ENCODE results near the gene NR4A2.
"Not testable (repeated sequence)": the region's sequence is repeated elsewhere in the genome, so short reads cannot be mapped to it uniquely, and the experiment has no call there.

The NR4A2 gene

DNA sequence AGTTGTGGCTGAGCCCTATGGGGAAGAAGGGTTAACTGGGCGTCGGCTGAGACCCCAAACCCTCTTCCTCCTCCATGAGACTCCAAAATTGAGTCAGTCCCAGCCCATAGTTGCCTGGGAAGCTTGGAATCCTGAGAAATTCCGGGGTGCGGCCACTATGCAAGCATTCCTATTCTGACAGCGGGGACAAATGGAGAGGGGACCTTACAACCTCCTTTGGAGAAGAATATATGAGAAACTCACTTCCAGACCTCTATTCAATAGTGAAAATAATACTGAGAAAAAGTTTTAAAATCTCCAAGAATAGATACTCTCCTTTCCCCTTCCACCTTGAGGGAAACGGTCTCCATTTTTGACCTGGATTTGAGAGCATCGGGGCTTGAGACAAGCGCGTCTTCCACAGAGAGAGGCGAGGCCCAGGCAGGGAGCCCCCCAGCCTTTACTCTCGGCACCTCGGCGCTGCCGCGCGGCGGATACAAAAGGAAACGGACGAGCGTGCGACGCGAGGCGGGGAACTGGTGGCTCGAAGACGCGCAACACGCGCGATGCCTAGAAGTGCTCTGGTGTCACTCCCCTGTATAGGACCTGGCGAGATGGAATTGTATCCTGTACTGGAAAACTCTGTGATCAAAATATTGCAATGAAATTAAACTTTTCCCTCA is 11.1 kb downstream of the NR4A2 start:
- DNase-seq (ENCODE audit: low read depth in 3 of 3) = no peak

DNA sequence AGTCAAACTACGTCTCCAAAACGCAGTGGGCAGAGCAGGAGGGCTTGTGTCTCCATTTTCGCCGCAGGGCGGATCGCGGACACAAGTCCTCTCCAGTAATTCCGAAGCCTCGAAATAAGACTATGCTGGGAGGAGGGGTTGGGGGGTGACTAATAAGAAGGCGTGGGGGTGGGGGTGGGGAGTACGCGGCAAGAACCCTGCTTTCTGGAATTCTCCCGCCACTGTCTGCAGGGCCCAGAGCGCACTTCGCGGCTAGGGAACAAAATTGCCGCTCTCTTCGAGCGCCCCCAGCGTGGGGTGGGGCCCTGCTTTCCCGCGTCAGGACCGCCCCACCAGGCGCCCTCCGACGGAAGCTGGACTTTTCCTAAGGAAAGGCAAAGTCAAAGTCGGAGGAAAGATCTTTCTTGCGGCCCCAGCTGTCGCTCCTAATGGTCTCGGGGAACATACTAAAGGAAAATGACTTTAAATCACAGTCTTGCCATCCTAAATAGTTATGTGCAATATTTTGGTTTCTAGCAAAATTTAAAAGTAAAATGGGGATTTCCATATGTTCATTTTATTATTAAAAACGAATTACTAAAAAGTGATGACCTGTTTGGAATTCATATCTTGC is 11.9 kb downstream of the NR4A2 start:
- no peak for DNase-seq (ENCODE audit: low read depth in 3 of 3)

- DNase-seq (ENCODE audit: low read depth in 3 of 3) = no peak
Observed at GRCh38 chr2:156319811-156320485, 12.6 kb downstream of the NR4A2 start.

DNA sequence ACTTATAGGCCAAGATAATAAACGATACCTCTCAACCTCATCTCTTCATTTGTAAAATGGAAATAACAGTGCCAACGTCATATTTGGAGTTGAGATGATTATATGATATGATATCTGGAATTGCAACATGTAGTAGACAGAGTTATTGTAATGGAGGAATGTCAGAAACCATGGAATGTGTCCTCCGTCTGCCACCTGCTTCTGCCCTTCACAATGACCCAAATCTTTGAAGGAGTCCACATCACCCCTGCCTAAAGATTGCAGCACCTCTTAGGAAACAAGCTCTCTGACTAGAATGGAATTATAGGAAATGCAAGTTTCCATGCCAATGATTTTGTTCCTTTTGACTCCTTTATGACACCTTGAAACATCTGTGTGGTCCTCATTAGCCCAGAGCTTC is 14.9 kb downstream of the NR4A2 start:
- no peak for DNase-seq (ENCODE audit: low read depth in 3 of 3)

DNA sequence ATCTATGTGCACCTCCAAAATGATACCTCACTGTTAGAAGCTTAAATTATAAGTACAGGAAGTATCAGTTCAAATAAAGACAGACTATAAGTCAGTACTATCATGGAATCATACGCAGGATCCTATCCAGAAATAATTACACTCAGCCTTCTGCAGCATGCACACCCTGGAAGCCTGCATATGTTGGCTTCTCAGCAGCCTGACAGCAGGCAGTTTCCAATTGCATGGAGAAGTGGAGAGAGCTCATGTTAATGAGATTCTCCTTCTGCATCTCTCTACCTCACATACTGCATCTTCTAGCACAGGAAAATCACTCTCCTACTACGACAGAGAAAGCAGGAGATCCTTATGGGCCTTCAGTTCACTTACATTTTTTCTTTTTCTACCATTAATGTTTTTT is 20.5 kb downstream of the NR4A2 start:
- no peak for DNase-seq (ENCODE audit: low read depth in 3 of 3)

- DNase-seq (ENCODE audit: low read depth in 3 of 3) = no peak
Observed at GRCh38 chr2:156310773-156311172, 21.7 kb downstream of the NR4A2 start.

GRCh38 chr2:156309917-156310316 is 22.6 kb downstream of the NR4A2 start:
- no peak for DNase-seq (ENCODE audit: low read depth in 3 of 3)

- no peak for DNase-seq (ENCODE audit: low read depth in 3 of 3)
Observed at GRCh38 chr2:156309167-156309566, 23.4 kb downstream of the NR4A2 start.

DNA sequence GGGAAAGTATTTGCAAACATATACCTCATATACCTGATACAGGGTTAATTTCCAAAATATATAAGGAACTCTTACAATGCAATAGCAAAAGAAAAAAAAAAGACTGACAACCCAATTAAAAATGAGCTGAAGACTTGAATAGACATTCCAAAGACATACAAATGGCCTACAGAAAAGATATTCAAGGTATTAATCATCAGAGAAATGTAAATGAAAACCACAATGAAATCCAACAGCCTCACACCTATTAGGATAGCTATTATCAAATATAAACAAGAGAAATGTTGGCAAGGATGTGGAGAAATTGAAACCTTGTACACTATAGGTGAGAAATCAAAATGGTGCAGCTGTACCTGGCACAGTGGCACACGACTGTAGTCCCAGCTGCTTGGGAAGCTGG is 25.7 kb downstream of the NR4A2 start:
- no peak for DNase-seq (ENCODE audit: low read depth in 3 of 3)

GRCh38 chr2:156305121-156305520 is 27.4 kb downstream of the NR4A2 start:
- DNase-seq (ENCODE audit: low read depth in 3 of 3) = no peak

GRCh38 chr2:156300337-156300736 is 32.2 kb downstream of the NR4A2 start:
- DNase-seq (ENCODE audit: low read depth in 3 of 3) = no peak

- no peak for DNase-seq (ENCODE audit: low read depth in 3 of 3)
Observed at GRCh38 chr2:156294945-156295580, 37.5 kb downstream of the NR4A2 start.

GRCh38 chr2:156293382-156293781 is 39.1 kb downstream of the NR4A2 start:
- DNase-seq (ENCODE audit: low read depth in 3 of 3) = not testable (repeated sequence)

DNA sequence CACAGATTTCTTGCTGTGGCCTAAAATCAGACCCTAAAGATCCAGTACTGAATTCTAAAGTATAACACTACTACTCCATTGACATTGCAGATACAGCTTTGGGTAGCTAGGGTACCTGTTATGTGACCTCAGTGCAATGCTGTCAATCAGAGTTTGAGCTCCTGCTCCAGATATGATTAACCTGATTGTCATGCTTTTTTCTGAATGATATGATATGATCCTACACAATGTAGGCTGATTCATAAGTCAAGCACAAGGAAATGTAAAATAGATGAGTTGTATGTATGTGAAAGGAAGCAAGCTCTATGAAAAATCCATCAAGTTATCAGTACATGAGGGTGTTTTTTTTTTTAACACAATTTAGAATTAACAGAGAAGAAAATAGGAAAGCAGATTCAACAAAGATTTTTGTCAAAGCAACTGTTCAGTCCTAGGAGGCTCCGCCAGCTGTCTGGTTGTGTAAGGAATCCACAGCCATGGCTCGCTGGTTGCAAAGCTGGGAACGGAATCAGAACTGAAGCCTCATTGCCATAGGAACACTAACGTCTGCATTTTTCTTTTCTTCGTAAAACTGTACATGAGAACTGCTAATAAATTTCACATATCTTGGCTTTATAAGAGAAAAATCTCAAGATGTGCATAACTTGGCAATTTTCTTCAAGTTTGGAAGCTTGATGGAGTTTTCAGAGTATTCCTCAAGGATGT is 52.9 kb downstream of the NR4A2 start:
- no peak for DNase-seq (ENCODE audit: low read depth in 3 of 3)

Measured in stimulated activated CD4-positive, alpha-beta T cell treated with anti-CD3 and anti-CD28 coated beads, TNF-alpha, amount 100 ng/mL, for 48 hours (primary cell).